Limb (tissue), 2 donors: ENCODE measurements around the gene GNLY.

Source experiments
- DNase-seq, 2 donors: peaks; one replicate each; pipeline ENCODE4 v3.0.0-alpha.2; 2016; ENCODE audit errors: extremely low spot score in 2 of 2

Gene GNLY

DNA sequence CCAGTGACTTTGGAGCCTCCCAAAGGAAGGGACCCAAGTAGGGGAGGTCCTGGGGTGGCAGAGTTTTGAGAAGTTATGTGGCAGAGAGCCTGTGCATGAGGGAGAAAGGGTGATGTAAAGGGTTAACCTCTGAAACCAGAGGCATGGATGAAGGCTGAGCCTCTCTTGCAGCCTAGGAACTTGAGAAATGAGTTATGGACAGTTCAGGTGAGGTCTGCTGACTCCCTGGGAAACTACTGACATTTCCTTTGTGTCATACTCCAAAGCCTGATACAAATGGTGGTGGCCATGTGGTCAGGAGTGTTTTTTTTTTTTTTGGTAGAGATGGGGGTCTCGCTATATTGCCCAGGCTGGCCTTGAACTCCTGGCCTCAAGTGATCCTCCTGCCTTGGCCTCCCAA, 12.4 kb upstream of the GNLY start:
- DNase-seq = no peak

DNA sequence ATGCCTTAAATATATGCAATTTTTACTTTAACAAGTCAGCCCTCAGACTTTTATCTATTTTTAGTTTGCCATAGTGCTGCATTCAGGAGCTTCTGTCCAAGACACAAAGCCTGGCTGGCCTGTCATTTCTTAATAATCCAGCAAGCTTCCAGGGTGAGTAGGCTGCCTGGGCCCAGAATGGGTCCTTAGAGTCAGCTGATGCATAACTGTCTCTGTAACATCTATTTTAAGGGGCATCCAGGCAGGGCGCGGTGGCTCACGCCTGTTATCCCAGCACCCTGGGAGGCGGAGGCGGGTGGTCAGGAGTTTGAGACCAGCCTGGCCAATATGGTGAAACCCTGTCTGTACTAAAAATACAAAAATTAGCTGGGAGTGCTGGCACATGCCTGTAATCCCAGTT, 11.8 kb upstream of the GNLY start:
- DNase-seq = no peak

DNA sequence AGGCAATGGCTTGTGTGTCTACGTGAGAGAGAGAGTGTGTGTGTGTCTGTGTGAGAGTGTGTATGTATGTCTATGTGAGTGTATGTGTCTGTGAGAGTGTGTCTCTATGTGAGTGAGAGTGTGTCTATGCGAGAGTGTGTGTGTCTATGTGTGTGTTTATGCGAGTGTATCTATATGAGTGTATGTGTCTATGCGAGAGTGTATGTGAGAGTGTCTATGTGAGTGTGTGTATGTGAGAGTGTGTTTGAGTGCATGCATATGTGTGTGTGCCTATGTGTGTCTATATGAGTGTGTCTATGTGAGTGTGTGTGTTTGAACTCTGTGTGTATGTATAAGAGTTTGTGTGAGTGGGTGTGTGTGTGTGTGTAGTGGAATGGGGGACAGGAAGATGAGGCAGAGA, 9.8 kb upstream of the GNLY start:
- DNase-seq = no peak

DNA sequence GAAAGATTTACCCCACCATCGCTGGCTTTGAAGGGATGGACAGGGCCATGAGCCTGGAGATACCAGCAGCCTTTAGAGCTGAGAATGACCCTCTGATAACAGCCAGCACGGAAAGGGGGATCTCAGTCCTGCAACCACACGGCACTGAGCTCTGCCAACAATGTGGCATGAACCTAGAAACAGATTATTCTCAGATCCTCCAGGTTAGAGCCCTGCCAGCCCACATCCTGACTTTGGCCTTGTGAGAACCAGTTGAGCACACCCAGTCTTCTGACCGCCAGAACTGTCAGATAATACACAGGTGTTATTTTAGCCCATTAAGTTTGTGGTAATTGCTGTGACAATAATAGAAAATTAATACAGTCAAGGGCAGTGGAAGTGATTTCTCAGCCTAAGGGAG, 9.4 kb upstream of the GNLY start:
- no peak for DNase-seq

DNA sequence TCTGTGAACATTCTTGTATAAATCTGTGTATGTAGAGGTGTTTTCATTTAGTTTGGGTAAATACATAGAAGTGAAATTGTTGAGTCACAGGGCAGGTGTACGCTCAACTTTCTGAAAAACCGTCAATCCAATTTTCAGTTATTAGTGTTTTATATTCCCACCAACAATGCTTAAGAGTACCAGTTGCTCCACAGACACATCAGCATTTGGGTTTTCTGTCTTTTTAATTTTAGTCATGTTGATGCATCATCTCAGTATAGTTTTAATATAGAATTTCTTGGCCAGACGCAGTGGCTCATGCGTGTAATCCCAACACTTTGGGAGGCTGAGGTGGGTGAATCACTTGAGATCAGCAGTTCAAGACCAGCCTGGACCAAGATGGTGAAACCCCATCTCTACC, 3.2 kb upstream of the GNLY start:
- no peak for DNase-seq

DNA sequence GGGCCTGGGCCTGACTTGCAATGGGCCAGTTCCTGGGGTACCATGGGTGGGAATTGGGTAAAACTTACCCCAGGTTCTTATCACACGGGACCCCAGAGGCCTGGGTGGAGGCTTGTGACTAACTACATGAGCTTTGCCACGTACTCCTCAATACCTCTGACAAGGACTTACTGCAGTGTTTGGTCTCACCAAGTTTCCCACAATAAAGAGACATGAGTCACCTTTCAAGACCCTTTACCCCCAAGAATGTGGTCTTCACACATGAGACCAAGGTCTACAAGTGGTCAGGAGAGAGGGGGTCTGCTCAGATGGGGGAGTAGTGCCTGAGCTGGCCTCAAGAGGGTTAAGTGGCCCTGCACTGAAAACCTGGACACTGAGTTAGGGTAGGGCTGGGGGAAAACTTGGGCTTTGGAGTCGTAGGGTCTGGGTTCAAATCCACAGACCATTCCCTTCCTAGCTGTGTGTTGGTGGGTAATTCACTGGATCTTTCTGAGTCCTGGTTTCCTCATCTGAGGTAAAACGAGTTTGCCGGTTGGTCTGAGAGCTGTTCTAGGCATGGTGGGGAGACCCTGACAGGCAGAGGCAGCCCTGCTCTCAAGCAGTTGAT, 2.0 kb upstream of the GNLY start:
- no peak for DNase-seq

DNA sequence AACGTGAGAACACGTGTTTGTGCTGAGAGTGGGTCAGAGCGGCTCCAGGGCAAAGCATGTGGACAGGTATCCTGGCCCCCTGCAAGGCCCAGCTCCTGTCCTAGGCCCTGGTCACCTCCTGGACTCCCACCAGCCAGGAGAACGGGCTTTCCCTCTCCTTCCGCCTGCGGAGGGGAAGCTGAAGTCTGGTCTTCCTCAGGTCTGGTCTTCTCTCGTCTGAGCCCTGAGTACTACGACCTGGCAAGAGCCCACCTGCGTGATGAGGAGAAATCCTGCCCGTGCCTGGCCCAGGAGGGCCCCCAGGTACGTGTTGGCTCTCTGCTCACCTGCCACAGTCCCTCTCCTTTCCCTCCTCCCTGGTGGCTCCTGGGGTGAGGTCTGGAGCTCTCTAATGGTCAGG, 963 bp downstream of the GNLY start:
- no peak for DNase-seq

DNA sequence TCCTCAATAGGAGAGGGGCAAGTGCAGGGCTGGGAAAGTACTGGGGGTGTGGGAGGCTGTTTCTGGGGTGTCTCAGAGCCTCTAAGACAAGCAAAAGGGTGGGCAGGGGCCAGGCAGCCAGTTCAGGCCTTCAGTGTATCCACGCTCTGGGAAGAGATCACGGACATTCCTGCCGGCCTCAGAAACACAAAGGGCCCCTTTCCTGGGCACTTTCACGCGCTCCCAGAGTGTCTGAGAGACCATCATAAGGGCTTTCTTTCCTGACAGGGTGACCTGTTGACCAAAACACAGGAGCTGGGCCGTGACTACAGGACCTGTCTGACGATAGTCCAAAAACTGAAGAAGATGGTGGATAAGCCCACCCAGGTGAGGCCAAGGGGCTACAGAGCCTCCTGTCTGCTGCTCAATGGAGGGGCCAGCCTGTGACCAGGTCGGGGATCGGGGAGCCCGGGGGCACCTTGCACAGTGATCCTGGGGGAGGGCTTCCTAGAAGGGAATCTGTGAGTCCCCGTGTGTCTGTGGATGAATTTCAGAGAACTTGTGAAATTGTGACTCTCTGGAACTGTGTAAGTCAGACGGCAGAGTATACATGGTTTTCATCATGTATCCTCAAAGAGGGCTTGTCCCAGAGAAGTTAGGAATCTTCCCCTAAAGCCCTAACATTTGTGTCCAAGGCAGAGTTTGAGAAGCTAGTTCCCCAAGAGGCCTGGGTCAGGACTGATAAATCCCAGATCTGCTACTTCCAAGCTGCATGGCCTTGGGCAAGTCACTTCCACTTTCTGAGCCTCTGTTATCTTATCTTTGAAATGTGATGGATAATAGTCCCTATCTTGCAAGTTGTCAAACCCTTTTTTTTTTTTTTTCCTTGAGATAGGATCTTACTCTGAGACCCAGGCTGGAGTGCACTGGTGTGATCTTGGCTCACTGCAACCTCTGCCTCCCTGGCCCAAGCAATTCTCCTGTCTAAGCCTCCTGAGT, 1.8 kb downstream of the GNLY start:
- no peak for DNase-seq

DNA sequence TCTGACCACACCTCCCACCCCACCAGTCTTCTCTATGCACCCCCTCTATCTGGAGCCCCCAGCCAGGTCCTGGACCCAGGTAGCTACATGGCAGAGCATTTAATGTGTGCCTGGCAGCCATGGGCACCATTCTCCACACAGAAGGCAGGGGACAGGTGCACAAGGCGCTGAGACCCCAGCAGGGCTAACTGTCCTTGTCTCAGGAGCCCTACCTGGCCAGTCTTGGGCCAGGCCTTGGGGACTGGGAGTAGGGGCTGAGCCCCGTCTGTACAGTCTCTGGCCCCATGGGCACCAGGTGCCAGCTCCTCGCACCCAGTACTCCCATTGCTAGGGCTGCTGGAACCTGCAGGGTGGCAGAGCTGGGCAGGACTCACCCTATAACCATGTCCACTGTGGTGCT, 2.9 kb downstream of the GNLY start:
- no peak for DNase-seq

DNA sequence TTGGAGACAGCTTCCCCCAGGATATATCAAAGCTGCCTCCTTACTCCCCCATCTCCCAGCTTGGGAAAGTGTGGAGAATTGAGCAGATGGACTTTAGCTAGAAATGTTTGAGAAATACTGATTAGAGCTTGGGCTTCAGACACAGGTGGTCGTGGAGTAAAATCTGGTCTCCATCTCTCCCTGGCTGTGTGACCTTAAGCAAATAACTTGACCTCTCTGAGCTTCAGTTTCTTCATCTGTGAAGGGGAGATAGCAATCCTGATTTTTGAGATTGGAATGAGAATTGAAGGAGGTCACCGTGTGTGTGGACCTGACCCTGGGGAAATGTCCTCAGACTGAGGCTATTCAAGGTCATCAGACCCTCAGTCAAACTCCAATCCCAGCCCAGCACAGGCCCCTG, 3.6 kb downstream of the GNLY start:
- no peak for DNase-seq

DNA sequence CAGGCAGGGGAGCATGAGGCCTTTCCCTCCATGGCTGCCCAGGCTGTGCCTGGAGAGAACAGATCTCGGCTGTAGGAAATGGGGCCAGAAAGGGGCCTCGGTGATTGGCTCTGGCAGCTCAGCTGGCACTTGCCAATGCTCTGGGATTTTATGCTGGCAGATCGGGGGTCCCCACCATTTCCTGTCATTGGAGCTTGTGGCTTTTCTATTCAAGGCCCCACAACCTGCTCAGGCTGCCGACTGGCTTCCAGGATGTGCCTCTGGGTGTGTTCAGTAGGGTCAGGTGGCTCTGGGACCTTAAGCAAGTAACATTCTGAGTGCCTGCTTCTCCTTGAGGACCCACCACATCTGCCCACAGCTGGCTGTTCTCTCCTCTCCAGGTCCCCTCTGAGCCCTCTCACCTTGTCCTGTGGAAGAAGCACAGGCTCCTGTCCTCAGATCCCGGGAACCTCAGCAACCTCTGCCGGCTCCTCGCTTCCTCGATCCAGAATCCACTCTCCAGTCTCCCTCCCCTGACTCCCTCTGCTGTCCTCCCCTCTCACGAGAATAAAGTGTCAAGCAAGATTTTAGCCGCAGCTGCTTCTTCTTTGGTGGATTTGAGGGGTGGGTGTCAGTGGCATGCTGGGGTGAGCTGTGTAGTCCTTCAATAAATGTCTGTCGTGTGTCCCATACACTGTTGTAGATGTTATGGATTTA, 4.2 kb downstream of the GNLY start:
- DNase-seq = no peak

DNA sequence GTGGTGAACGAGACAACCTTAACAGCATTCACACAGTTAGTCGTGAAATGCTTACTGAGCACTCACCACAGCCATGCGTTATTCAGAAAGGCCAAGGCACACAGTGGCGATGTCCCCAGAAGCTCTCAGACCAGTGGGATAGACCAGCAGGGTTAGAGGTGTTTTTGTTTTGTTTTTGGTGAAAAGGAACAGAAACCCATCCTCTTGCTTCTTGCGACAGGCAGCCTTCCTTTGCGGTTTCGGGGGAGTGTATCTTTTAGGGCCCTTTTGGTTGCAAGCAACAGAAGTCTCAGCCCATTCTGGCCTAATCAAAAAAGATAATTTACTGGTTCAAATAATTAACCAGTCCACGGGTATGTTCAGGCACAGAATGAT, 4.7 kb downstream of the GNLY start:
- DNase-seq = no peak

DNA sequence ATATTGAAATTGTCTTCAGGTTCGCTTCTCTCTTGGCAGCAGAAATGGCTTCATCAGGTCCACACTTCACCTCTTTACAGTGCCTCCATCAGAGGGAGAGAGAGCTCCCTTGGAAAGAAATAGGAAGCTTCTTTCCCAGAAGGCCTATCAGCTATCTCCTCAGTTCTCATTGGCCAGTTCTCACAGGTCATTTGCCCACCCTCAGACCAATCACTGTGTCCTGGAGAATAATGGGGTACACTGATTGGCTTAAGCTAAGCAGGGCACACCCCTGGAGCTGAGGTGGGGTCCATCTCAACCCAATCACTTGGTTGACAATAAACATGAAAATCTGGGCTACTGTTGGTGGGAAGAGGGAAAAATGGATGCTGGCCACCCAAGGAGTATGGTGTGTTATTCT, 5.2 kb downstream of the GNLY start:
- no peak for DNase-seq

DNA sequence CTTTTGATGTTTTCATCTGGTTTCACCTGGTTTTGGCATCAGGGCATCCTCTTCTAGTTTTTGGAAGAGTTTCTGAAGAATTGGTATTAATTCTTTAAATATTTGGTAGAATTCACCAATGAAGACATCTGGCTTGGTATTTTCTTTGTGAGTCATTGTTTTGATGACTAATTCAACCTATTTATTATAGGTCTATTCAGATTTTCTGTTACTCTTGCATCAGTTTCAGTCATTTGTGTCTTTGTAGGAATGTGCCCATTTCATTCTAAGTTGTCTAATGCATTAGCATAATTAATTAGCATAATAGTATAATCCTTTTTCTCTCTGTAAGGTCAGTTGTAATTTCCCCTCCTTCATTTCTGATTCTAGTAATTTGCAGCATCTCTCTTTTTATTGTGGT, 8.0 kb downstream of the GNLY start:
- DNase-seq = no peak

DNA sequence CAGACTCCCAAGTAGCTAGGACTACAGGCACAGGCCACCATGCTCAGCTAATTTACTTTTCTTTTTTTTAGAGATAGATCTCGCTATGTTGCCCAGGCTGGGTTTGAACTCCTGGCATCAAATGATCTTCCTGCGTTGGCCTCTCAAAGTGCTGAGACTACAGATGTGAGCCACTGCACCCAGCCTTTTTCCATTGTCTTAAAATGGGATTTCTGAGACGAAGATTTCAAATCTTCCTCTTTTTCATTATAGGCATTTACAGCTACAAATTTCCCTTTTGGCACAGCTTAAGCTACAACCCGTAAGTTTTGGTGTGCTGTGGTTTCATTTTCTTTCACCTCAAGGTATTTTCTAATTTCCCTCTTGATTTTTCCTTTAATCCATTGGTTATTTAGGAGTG, 8.6 kb downstream of the GNLY start:
- DNase-seq = no peak

DNA sequence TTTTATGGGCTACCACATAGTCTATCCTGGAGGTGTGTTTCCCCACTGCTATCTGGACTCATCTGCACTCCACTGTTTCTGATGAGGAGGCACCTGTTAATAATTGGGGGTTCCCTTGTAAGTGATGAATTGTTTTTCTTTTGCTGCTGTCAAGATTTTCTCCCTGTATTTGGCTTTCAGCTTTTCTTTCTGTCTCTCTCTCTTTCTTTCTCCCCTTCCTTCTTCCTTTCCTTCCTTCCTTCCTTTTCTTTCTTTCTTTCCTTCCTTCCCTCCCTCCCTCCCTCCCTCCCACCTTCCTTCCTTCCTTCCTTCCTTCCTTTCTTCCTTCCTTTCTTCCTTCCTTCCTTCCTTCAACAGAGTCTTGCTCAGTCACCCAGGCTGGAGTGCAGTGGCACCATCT, 9.2 kb downstream of the GNLY start:
- no peak for DNase-seq

DNA sequence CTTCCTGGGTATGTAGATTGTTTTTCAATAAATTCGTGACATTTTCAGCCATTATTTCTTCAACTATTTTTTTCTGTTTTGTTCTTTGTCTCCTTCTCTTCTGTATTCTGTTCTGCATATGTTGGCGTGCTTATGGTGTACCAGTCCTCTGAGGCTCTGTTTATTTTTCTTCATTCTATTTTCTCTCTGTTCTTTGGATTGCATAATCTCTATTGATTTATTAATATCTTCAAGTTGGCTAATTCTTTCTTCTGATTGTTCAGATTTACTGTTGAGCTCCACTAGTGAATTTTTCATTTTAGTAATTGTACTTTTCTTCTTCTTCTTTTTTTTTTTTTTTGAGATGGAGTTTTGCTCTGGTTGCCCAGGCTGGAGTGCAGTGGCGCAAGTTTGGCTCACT, 9.9 kb downstream of the GNLY start:
- no peak for DNase-seq

DNA sequence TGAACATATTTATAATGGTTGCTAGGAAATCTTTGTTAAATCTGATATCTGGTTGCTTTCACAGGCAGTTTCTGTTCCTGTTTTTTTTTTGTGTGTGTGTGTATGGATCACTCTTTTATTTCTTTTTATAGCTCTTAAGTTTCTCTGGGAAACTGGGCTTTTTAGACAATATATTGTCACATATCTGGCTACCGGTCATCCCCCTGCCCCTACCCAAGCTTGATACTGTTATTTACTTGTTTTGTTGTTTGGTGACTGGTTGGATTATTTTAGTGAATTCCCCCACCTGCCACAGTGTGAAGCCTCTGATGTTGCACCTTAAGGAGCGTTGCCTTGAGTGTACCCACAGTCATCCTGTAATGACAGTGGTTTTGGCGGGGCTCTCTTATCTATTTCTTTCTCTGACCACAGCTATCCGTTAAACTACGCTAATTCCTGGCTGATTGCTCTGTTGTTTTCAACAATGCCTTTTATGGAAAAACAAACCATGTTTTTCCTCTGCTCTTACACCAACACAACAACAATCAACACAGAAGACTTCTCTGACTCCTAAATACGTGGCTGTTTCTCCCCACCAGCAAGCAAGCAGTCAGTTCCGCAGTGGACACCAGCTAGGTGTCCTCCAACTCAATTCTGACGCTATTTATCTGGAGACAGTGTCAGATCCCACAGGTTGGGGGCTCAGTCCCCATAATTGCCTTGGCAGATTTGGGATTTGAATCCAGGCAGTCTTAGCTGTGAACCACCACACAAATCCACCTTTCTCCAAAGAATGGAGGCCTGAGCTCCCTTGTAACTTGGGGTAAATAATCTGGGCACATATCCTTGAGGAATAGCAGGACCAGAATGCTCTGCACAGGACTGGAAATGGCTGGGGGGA, 10.9 kb downstream of the GNLY start:
- no peak for DNase-seq

DNA sequence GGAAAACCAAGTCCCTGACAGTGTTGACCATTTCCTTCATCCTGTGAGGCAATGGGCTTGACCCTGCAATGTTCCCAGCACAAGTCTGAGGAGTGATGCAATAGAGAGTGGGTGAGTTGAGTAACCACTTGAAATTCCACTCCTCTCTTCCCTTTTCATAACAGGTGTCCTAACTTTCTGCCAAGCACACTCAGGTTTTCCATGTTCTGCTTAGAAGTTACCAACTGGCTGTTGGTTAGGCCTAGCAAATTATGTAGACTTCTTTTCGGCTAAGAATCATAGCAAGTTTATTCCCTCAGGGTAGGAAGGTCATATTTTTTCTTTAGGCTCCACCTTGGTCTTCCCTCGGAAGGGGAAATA, 11.5 kb downstream of the GNLY start:
- no peak for DNase-seq

DNA sequence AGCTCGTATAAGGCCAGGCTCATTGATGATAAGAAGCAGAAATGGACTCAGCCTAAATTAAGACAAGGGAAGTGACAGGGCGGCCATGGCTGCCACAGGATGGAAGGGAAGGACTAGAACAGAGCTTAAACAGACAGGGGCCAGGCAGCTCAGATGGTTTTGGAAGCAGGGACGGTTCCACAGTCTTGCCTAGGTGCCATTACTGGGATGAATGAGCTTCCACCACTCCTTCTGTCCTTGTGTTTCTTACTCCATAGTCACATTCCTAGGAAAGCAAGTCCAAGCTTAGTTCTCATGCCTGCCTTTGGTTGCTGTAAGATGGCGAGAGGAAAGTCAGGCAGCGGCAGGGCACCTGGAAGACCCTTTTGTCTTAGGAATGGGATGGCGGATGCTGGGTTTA, 11.9 kb downstream of the GNLY start:
- DNase-seq = no peak

DNA sequence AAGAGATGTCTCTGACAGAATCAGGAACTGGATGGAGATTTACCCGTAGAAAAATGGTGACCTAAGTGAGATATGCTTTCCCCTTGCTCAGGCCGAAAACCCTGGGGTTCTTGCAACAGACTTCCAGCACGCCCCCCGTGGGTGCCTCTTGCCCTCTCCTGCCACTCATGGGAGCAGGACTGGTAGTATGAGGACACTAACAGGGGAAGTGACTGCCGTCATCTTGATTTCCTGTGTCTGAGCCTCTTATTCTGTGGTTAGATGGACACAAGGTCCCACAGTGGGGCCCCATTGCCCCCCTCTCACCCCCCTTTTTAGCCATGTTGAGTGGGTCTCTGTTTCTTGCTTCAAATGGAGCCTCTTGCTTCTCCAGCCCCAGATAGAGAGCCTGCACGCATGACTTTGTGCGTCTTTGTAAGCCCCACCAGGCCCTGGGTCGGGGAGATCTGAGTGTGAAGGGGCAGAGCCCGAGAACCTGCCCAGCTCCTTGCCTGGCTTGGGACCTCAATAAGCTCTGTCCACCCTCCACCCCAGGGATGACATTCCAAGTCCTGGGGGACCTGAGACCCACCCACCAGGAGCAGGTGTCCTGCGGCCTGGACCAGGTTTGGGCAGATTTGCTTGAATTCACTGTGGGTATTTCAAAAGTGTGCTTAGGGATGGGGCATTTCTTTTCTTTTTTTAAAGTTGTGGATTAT, 12.6 kb downstream of the GNLY start:
- DNase-seq = no peak
